Fibroblast of lung (primary cell): ENCODE data around the gene GPNMB.

Source experiments
- CTCF ChIP-seq, 2 donors: IDR thresholded peaks in 1 of 2; conservative IDR thresholded peaks in 1 of 2; 1 replicate in 1 of 2; 2 replicates in 1 of 2; pipeline ENCODE4 v1.5.1; 2011 to 2012; ENCODE audit warnings: low read length in 2 of 2, control low read depth in 1 of 2, inconsistent platforms in 1 of 2, low read depth in 1 of 2, mild to moderate bottlenecking in 1 of 2
- EZH2 ChIP-seq: IDR thresholded peaks from 2 replicates; pipeline ENCODE4 v1.5.1; 2012; ENCODE audit warnings: low read length, control low read depth, mild to moderate bottlenecking; ENCODE audit errors: missing control alignments

DNA sequence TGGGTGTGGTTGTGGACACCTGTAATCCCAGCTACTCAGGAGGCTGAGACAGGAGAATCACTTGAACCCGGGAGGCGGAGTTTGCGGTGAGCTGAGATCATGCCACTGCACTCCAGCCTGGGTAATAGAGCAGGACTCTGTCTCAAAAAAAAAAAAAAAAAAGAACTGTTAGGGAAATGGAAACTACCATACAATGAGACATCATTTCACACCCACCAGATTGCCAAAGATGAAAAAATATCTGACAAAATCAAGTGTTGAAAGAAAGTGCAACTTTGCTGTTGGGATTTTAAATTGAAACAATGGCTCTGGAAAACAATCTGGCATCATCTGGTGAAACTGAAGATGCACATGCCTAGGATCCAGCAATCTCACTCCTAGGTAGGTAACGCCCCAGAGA lies 36.5 kb downstream of the GPNMB start:
- no peak for TF ChIP-seq EZH2
- TF ChIP-seq CTCF (conservative IDR thresholded peaks at IDR 0.05 in 1 of 2, IDR thresholded peaks at IDR 0.05 in 1 of 2; ENCODE audit: low read depth in 1 of 2, low read length in 2 of 2): no peak
